Mesendoderm (in vitro differentiated cells): ENCODE results near the gene SLC40A1.

ENCODE experiments used
- DNase-seq: peaks from one replicate; pipeline ENCODE4 v3.0.0; 2013
- H2AK5ac ChIP-seq: 2 replicates; pipeline ENCODE4 v1.6.1; 2013; ENCODE audit warnings: low read length, inconsistent platforms
- H2BK120ac ChIP-seq: 2 replicates; pipeline ENCODE4 v1.6.1; 2013; ENCODE audit warnings: low read depth, mild to moderate bottlenecking, low read length, moderate library complexity, mixed read lengths
- H2BK15ac ChIP-seq: replicated peaks from 2 replicates; pipeline ENCODE4 v1.6.1; 2013; ENCODE audit warnings: low read depth, mild to moderate bottlenecking, moderate library complexity
- H2BK5ac ChIP-seq: 2 replicates; pipeline ENCODE4 v1.6.1; 2013; ENCODE audit warnings: low read length, inconsistent platforms
- H3K18ac ChIP-seq: 2 replicates; pipeline ENCODE4 v1.6.1; 2013; ENCODE audit warnings: mild to moderate bottlenecking, low read length, mixed read lengths
- H3K23ac ChIP-seq: one replicate; pipeline ENCODE4 v1.6.1; 2013; ENCODE audit warnings: low read length
- H3K27ac ChIP-seq: 2 replicates; pipeline ENCODE4 v1.5.1; 2013; ENCODE audit warnings: low read depth, mild to moderate bottlenecking, inconsistent platforms, low read length, moderate library complexity
- H3K27me3 ChIP-seq: 2 replicates; pipeline ENCODE4 v1.6.1; 2013; ENCODE audit warnings: low read length, control low read depth, mild to moderate bottlenecking, inconsistent platforms; ENCODE audit not compliant: insufficient read depth, poor library complexity
- H3K36me3 ChIP-seq: 2 replicates; pipeline ENCODE4 v1.6.1; 2013; ENCODE audit warnings: low read length, inconsistent platforms; ENCODE audit not compliant: control insufficient read depth, insufficient read depth
- H3K4ac ChIP-seq: one replicate; pipeline ENCODE4 v1.6.1; 2013; ENCODE audit warnings: low read depth, mild to moderate bottlenecking, low read length, moderate library complexity
- H3K4me1 ChIP-seq: 2 replicates; pipeline ENCODE4 v1.6.1; 2013; ENCODE audit warnings: low read depth, low read length, inconsistent platforms; ENCODE audit not compliant: control insufficient read depth
- H3K4me2 ChIP-seq: 2 replicates; pipeline ENCODE4 v1.6.1; 2013; ENCODE audit warnings: low read length
- H3K4me3 ChIP-seq: 2 replicates; pipeline ENCODE4 v1.5.1; 2013; ENCODE audit warnings: mild to moderate bottlenecking, low read length
- H3K56ac ChIP-seq: one replicate; pipeline ENCODE4 v1.6.1; 2013; ENCODE audit warnings: low read length
- H3K79me1 ChIP-seq: 2 replicates; pipeline ENCODE4 v1.6.1; 2013; ENCODE audit warnings: low read length, inconsistent platforms
- H3K79me2 ChIP-seq: 2 replicates; pipeline ENCODE4 v1.6.1; 2013; ENCODE audit warnings: mild to moderate bottlenecking, low read length; ENCODE audit not compliant: control insufficient read depth, insufficient read depth
- H3K9ac ChIP-seq: 2 replicates; pipeline ENCODE4 v1.6.1; 2013; ENCODE audit warnings: low read length, inconsistent platforms
- H4K5ac ChIP-seq: one replicate; pipeline ENCODE4 v1.6.1; 2013; ENCODE audit warnings: low read length
- H4K8ac ChIP-seq: one replicate; pipeline ENCODE4 v1.6.1; 2013; ENCODE audit warnings: low read depth, mild to moderate bottlenecking, control low read depth, low read length, moderate library complexity
- WGBS: extraction: QIAGEN DNeasy Blood & Tissue Kit; methylation state at CpG from one replicate; pipeline ENCODE4 v1.1.7; 2013; ENCODE audit warnings: low lambda C conversion rate, missing lambda C conversion rate; ENCODE audit not compliant: insufficient coverage; ENCODE audit errors: extremely low coverage; 5-methylcytosine and 5-hydroxymethylcytosine counted together

Gene SLC40A1

DNA sequence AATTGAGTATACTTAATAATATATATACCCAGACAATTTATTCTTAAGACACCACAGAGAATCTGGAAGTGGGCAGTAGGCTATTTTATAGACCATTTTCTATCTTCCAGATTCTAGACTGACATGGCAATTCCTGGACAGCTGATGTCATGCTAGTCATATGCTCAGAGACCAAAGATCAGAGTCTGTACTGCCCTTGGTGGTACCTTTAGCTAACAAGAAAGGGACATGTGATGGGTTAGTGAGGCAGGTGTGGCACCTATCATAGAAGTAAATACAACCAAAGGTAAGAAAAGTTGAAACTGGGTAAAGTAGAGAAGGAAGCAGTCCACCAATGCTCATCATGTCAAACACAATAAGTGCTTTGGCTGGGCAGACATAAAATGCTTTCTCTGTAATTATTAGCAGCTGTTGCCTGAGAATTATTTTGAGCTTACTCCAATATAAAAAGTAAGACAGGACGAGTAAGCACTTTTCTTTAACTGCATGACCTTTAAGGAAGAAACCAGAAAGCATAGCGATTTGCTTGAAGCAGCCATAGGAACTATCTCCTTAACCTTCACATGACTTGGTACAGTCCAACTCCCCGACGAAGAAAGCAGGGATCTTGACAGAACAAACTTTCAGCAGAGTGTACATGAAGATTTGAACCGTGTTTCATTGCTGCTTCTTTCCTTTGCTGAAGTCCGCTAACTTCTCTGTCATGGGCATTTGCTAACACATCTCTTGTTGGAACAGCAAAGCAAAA lies 47.1 kb downstream of the SLC40A1 start:
- DNase-seq, result no peak
- Histone ChIP-seq H3K18ac (no peak overlapping the region), H2BK15ac (no peak overlapping the region), H3K9ac (no peak overlapping the region), H4K5ac (no peak overlapping the region), H3K23ac (no peak overlapping the region), H3K4me2 (no peak overlapping the region), H3K4ac (no peak overlapping the region), H2BK5ac (no peak overlapping the region), H2BK120ac (no peak overlapping the region), H3K36me3 (no peaks in the 10 kb centered on the region), H3K4me3 (no peak overlapping the region), H3K79me2 (no peaks in the 10 kb centered on the region), H3K4me1 (no peaks in the 10 kb centered on the region), H4K8ac (no peak overlapping the region), H3K56ac (no peak overlapping the region), H2AK5ac (no peak overlapping the region), H3K79me1 (no peaks in the 10 kb centered on the region), H3K27me3 (no peaks in the 10 kb centered on the region), H3K27ac (no peak overlapping the region)
- no CpG with 5 or more reads among the region's 6 CpGs for WGBS

DNA sequence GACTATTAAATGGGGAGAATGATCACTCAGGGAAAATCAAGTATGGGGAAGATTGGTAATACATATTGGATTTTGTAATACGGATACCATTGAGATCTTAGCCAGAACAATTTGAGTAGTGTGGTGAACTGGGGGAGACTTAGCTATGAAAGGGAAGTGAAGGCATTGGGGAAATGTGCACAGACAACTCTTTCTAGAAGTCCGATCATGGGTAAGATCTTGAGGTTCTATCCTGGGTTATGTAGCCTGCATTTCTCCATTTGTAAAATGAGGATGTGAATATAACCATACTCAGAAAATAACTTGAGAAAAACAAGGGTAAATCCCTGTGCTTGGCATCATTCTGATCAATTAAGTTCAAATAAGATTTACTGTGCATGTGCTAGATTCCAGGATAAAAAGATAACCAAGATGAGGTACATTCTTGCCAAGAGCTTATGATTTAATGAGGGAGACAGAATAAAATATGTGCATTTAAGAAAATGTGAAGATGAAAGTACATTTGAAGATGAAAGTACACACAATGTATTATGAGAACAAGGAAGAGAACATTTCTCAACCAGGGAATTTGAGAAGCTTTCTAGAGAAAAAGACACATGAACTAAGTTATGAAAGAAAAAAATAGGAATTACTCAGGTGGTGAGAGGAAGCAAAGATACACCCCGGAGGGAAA lies 49.5 kb downstream of the SLC40A1 start:
- H3K56ac ChIP-seq, result no peak overlapping the region
- no CpG with 5 or more reads among the region's 3 CpGs for WGBS
- H3K36me3 ChIP-seq, result no peaks in the 10 kb centered on the region
- no peak overlapping the region for H4K8ac ChIP-seq
- H3K79me2 ChIP-seq, result no peaks in the 10 kb centered on the region
- H3K23ac ChIP-seq, result no peak overlapping the region
- H3K79me1 ChIP-seq, result no peaks in the 10 kb centered on the region
- H3K18ac ChIP-seq, result no peak overlapping the region
- no peak overlapping the region for H3K9ac ChIP-seq
- H2BK15ac ChIP-seq, result no peak overlapping the region
- H3K4ac ChIP-seq, result no peak overlapping the region
- H2BK120ac ChIP-seq, result no peak overlapping the region
- H4K5ac ChIP-seq, result no peak overlapping the region
- no peaks in the 10 kb centered on the region for H3K27me3 ChIP-seq
- H3K27ac ChIP-seq, result no peak overlapping the region
- no peak overlapping the region for H2BK5ac ChIP-seq
- H2AK5ac ChIP-seq, result no peak overlapping the region
- H3K4me1 ChIP-seq, result no peaks in the 10 kb centered on the region
- no peak for DNase-seq
- no peak overlapping the region for H3K4me2 ChIP-seq
- H3K4me3 ChIP-seq, result no peak overlapping the region

DNA sequence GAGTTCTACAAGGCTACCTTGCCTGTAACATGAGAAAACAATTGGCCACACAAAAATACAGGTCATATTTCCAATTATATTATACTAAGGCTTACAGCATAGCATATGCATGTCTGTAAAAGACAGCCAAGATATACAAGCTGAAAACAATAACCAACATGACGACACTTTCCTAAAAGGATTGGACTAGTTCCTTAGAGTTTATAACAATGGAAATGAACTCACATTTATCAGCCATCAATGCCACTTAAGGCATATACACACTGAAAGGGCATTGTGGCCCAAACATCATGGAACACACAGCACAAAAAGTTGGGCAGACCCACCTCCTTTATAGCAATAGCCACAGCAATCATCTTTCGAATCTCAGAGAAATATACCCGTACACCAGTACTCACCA lies 52.0 kb downstream of the SLC40A1 start:
- Histone ChIP-seq H3K27me3 (no peaks in the 10 kb centered on the region), H4K5ac (no peak overlapping the region), H3K4ac (no peak overlapping the region), H3K56ac (no peak overlapping the region), H3K79me1 (no peaks in the 10 kb centered on the region), H3K9ac (no peak overlapping the region), H3K79me2 (no peaks in the 10 kb centered on the region), H2AK5ac (no peak overlapping the region), H3K27ac (no peak overlapping the region), H3K36me3 (no peaks in the 10 kb centered on the region), H2BK15ac (no peak overlapping the region), H2BK5ac (no peak overlapping the region), H3K18ac (no peak overlapping the region), H3K4me1 (no peaks in the 10 kb centered on the region), H4K8ac (no peak overlapping the region), H3K4me2 (no peak overlapping the region), H3K23ac (no peak overlapping the region), H3K4me3 (no peak overlapping the region), H2BK120ac (no peak overlapping the region)
- no CpG with 5 or more reads among the region's 3 CpGs for WGBS
- no peak for DNase-seq

- H4K5ac ChIP-seq, result no peak overlapping the region
- no CpG with 5 or more reads among the region's 1 CpG for WGBS
- no peak overlapping the region for H3K4me2 ChIP-seq
These were observed 52.6 kb downstream of the SLC40A1 start for GRCh38 chr2:189527812-189528592.

GRCh38 chr2:189527041-189527750 lies 53.4 kb downstream of the SLC40A1 start:
- no peak overlapping the region for H3K23ac ChIP-seq
- H4K5ac ChIP-seq, result no peak overlapping the region
- H2BK15ac ChIP-seq, result no peak overlapping the region
- no peak overlapping the region for H2BK5ac ChIP-seq
- H3K56ac ChIP-seq, result no peak overlapping the region
- DNase-seq, result no peak
- no peak overlapping the region for H3K4ac ChIP-seq
- H2BK120ac ChIP-seq, result no peak overlapping the region
- no peak overlapping the region for H3K4me3 ChIP-seq
- H3K79me1 ChIP-seq, result no peaks in the 10 kb centered on the region
- no peaks in the 10 kb centered on the region for H3K4me1 ChIP-seq
- no peak overlapping the region for H3K27ac ChIP-seq
- H2AK5ac ChIP-seq, result no peak overlapping the region
- H3K27me3 ChIP-seq, result no peaks in the 10 kb centered on the region
- no CpG with 5 or more reads among the region's 13 CpGs for WGBS
- H3K79me2 ChIP-seq, result no peaks in the 10 kb centered on the region
- no peak overlapping the region for H3K18ac ChIP-seq
- H4K8ac ChIP-seq, result no peak overlapping the region
- no peaks in the 10 kb centered on the region for H3K36me3 ChIP-seq
- H3K9ac ChIP-seq, result no peak overlapping the region
- H3K4me2 ChIP-seq, result no peak overlapping the region

More at GRCh38 chr2:189527812-189528592, 52.6 kb downstream of the SLC40A1 start:
- Histone ChIP-seq H2BK5ac (no peak overlapping the region), H3K4me3 (no peak overlapping the region), H3K27me3 (no peaks in the 10 kb centered on the region), H3K27ac (no peak overlapping the region), H3K79me2 (no peaks in the 10 kb centered on the region), H4K8ac (no peak overlapping the region), H3K4ac (no peak overlapping the region), H3K36me3 (no peaks in the 10 kb centered on the region), H3K56ac (no peak overlapping the region), H3K23ac (no peak overlapping the region), H2AK5ac (no peak overlapping the region), H3K9ac (no peak overlapping the region), H3K4me1 (no peaks in the 10 kb centered on the region), H2BK15ac (no peak overlapping the region), H3K18ac (no peak overlapping the region), H3K79me1 (no peaks in the 10 kb centered on the region), H2BK120ac (no peak overlapping the region)
- DNase-seq, result no peak
